DND-41 (cell line): Measurements from ENCODE around the gene LAMP1.

Source experiments
- ATAC-seq: fragments of 200-7000 bp; cut with Tn5 transposase; 3 replicates; pipeline ENCODE4 v1.9.1; 2021; ENCODE audit warnings: low read depth; ENCODE audit not compliant: insufficient read depth
- DNase-seq: peaks from one replicate; pipeline ENCODE4 v3.0.0-alpha.2; 2020
- H2AFZ ChIP-seq: 2 replicates; pipeline ENCODE4 v1.6.0; 2012; ENCODE audit warnings: low read depth, low read length
- H3K27ac ChIP-seq: 2 replicates; pipeline ENCODE4 v1.5.1; 2012; ENCODE audit warnings: low read length, inconsistent platforms
- H3K27me3 ChIP-seq: fragments of 200-600 bp; sonication (generic); 2 replicates; pipeline ENCODE4 v1.6.0; 2012; ENCODE audit warnings: low read length, mild to moderate bottlenecking, inconsistent platforms; ENCODE audit not compliant: insufficient read depth, poor library complexity
- H3K36me3 ChIP-seq: 2 replicates; pipeline ENCODE4 v1.5.1; 2012; ENCODE audit warnings: low read length, inconsistent platforms; ENCODE audit not compliant: insufficient read depth
- H3K4me1 ChIP-seq: 2 replicates; pipeline ENCODE4 v1.5.1; 2012; ENCODE audit warnings: mild to moderate bottlenecking, low read length; ENCODE audit not compliant: insufficient read depth
- H3K4me2 ChIP-seq: 2 replicates; pipeline ENCODE4 v1.6.0; 2012; ENCODE audit warnings: mild to moderate bottlenecking, moderate library complexity, low read length, inconsistent platforms; ENCODE audit not compliant: insufficient read depth
- H3K4me3 ChIP-seq, 2 experiments: fragments of 200-600 bp in 1 of 2; shearing (Covaris generic) in 1 of 2; 2 replicates each; pipeline ENCODE4 v1.5.1; 2012 to 2016; ENCODE audit warnings: inconsistent platforms in 2 of 2, low read length in 2 of 2, mild to moderate bottlenecking in 2 of 2, low read depth in 1 of 2, moderate library complexity in 1 of 2
- H3K79me2 ChIP-seq: 2 replicates; pipeline ENCODE4 v1.6.0; 2012; ENCODE audit warnings: low read length, inconsistent platforms; ENCODE audit not compliant: insufficient read depth
- H3K9ac ChIP-seq: 2 replicates; pipeline ENCODE4 v1.6.0; 2012; ENCODE audit warnings: low read depth, mild to moderate bottlenecking, inconsistent platforms, low read length, moderate library complexity
- H3K9me3 ChIP-seq: 2 replicates; pipeline ENCODE4 v1.5.1; 2012; ENCODE audit warnings: low read length, moderate library complexity, mild to moderate bottlenecking, inconsistent platforms; ENCODE audit not compliant: insufficient read depth, severe bottlenecking
- H4K20me1 ChIP-seq: 2 replicates; pipeline ENCODE4 v1.6.0; 2012; ENCODE audit warnings: low read length; ENCODE audit not compliant: insufficient read depth
- CTCF ChIP-seq: IDR thresholded peaks from 2 replicates; pipeline ENCODE4 v1.5.1; 2012; ENCODE audit warnings: borderline replicate concordance, low read length, moderate library complexity, mild to moderate bottlenecking; ENCODE audit not compliant: poor library complexity, severe bottlenecking; ENCODE audit errors: extremely low read depth
- EZH2 ChIP-seq: IDR thresholded peaks from 3 replicates; pipeline ENCODE4 v1.6.1; 2012; ENCODE audit warnings: borderline replicate concordance, low read depth, mild to moderate bottlenecking, moderate library complexity, low read length, inconsistent platforms; ENCODE audit not compliant: severe bottlenecking

The LAMP1 gene

GRCh38 chr13:113304121-113304520 is 7.1 kb downstream of the LAMP1 start:
- H3K9me3 ChIP-seq, result no peaks in the 10 kb centered on the region
- ATAC-seq, result no peak
- peaks cover 94% of the 10 kb centered on the region for H3K79me2 ChIP-seq
- H3K27ac ChIP-seq, result no peak overlapping the region
- TF ChIP-seq EZH2 (no peak), CTCF (no peak)
- no peak overlapping the region for H3K4me3 ChIP-seq
- H3K9ac ChIP-seq, result no peak overlapping the region
- no peak overlapping the region for H3K4me2 ChIP-seq
- peaks cover 18% of the 10 kb centered on the region for H3K36me3 ChIP-seq
- no peak overlapping the region for H2AFZ ChIP-seq
- no peak for DNase-seq
- H3K4me1 ChIP-seq, result peaks cover 3% of the 10 kb centered on the region; the same call in 1 of the 2 replicates
- no peaks in the 10 kb centered on the region for H3K27me3 ChIP-seq
- H4K20me1 ChIP-seq, result peaks cover 43% of the 10 kb centered on the region

- no peaks in the 10 kb centered on the region for H3K27me3 ChIP-seq
- DNase-seq (no peak), ATAC-seq (no peak)
- peaks cover 90% of the 10 kb centered on the region for H3K79me2 ChIP-seq
- no peak overlapping the region for H2AFZ ChIP-seq
- peaks cover 39% of the 10 kb centered on the region for H4K20me1 ChIP-seq
- TF ChIP-seq EZH2 (no peak), CTCF (no peak)
- no peak overlapping the region for H3K9ac ChIP-seq
- H3K9me3 ChIP-seq, result no peaks in the 10 kb centered on the region
- H3K4me3 ChIP-seq, result no peak overlapping the region
- no peak overlapping the region for H3K27ac ChIP-seq
- H3K4me1 ChIP-seq, result no peaks in the 10 kb centered on the region
- H3K4me2 ChIP-seq, result no peak overlapping the region
- peaks cover 26% of the 10 kb centered on the region for H3K36me3 ChIP-seq
Measured at GRCh38 chr13:113305208-113305607, 8.2 kb downstream of the LAMP1 start.

DNA sequence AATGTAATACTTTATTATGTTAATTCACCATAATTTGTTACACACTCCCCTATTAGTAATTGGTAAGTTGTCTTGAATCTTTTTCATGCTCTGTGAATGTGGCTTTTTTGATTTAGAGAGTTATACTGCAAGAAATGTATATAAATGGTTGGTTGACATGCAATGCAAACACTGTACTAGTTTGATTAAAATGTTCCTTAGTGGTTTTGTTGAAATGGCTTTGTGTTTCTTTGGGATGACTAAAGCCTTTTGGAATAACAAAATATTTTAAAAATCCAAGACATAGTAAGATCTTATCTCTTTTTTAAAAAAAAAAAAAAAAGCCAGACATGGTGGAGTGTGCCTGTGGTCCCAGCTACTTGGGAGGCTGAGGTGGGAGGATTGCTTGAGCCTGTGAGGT is 10.5 kb downstream of the LAMP1 start:
- H3K27ac ChIP-seq, result no peak overlapping the region

More for the DNA sequence above, 10.5 kb downstream of the LAMP1 start:
- peaks cover 75% of the 10 kb centered on the region for H3K79me2 ChIP-seq
- no peak for DNase-seq
- no peaks in the 10 kb centered on the region for H3K9me3 ChIP-seq
- H2AFZ ChIP-seq, result no peak overlapping the region
- H3K4me2 ChIP-seq, result no peak overlapping the region
- peaks cover 38% of the 10 kb centered on the region for H4K20me1 ChIP-seq
- peaks cover 45% of the 10 kb centered on the region for H3K36me3 ChIP-seq
- H3K4me3 ChIP-seq, result no peak overlapping the region
- TF ChIP-seq CTCF, result no peak
- TF ChIP-seq EZH2, result no peak
- H3K9ac ChIP-seq, result no peak overlapping the region
- H3K27me3 ChIP-seq, result no peaks in the 10 kb centered on the region
- ATAC-seq, result no peak
- no peaks in the 10 kb centered on the region for H3K4me1 ChIP-seq
